Activated CD4-positive, alpha-beta T cell treated with anti-CD3 and anti-CD28 coated beads for 36 hours (primary cell): Measurements from ENCODE around the gene PLA2G4A. TPM values are rescaled to one million over a fixed set of nuclear protein-coding genes. Genes with fewer than 3 reads are reported as not detected.

Experiments
- ATAC-seq: fragments of 200-7000 bp; cut with Tn5 transposase; one replicate; pipeline ENCODE4 v1.10.0; 2021; ENCODE audit warnings: mild to moderate bottlenecking, moderate library complexity
- CTCF ChIA-PET: fragments of 350-600 bp; sonication (Branson Sonifier 250); formaldehyde crosslinking; loops from one replicate; lab custom pipeline; 2021; ENCODE audit warnings: antibody characterized with exemption; lab: Charles Lee
- POLR2A ChIA-PET: fragments of 350-600 bp; sonication (Branson Sonifier 250); formaldehyde crosslinking; loops from one replicate; lab custom pipeline; 2021; ENCODE audit warnings: antibody characterized with exemption, inconsistent platforms; lab: Charles Lee
- DNase-seq: peaks from one replicate; pipeline ENCODE4 v3.0.0-alpha.2; 2020
- H3K27ac Mint-ChIP-seq: one replicate; pipeline ENCODE4 v1.8.0; 2021; ENCODE audit warnings: mixed read lengths
- H3K27me3 Mint-ChIP-seq: one replicate; pipeline ENCODE4 v1.8.0; 2021; ENCODE audit warnings: mixed read lengths
- H3K36me3 Mint-ChIP-seq: one replicate; pipeline ENCODE4 v1.8.0; 2021; ENCODE audit warnings: low read depth, mixed read lengths
- H3K4me1 Mint-ChIP-seq: one replicate; pipeline ENCODE4 v1.8.0; 2021; ENCODE audit warnings: mixed read lengths
- H3K4me3 Mint-ChIP-seq: one replicate; pipeline ENCODE4 v1.8.0; 2021; ENCODE audit warnings: mild to moderate bottlenecking, moderate library complexity, mixed read lengths
- H3K9me3 Mint-ChIP-seq: one replicate; pipeline ENCODE4 v1.8.0; 2021; ENCODE audit warnings: low read depth, mixed read lengths
- intact Hi-C, 2 experiments: fragments of 100-400 bp; cut with DNase I in 1 of 2; cut with micrococcal nuclease in 1 of 2; formaldehyde crosslinking; loops; one replicate each; pipeline versions ENCODE4 v1.14.2 to v1.15.1; 2022 to 2024; cut with DNase I, micrococcal nuclease
- total RNA-seq, 2 experiments: library from RNA; stranded (reverse); gene quantifications; one replicate each; pipeline ENCODE4 v1.2.3, GENCODE V29; 2021

Gene PLA2G4A
- total RNA-seq, 2 experiments from 2014 or later: 0.53 to 0.62 TPM

DNA sequence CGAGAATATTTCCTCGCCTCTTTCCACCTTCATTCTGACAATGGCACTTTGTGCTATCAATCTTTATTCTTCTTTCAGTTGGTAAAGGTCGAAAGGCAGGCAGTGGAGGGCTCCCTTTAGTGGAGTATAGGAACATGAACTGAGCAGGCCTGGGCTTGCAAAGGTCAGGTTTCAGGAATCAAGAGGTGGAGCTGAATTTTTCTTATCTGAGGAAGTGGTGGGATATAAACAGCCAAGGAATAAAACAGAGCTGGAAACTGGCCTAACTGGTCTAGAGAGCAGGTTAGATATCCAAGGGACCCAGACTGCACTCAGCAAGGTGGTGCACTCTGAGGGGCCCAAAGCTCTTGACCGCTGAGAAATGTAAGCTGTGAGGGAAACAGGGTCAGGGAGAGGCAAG, 99.1 kb downstream of the PLA2G4A start:
- intact Hi-C loops: no loop called here
- H3K4me1 Mint-ChIP-seq: no peaks in the 10 kb centered on the region
- CTCF ChIA-PET: no interaction called here

GRCh38 chr1:186930238-186930637, 101.5 kb downstream of the PLA2G4A start:
- POLR2A ChIA-PET: no interaction called here
- CTCF ChIA-PET: no interaction called here
- no peaks in the 10 kb centered on the region for H3K36me3 Mint-ChIP-seq
- no peak overlapping the region for H3K4me3 Mint-ChIP-seq
- H3K4me1 Mint-ChIP-seq: no peaks in the 10 kb centered on the region
- DNase-seq: no peak
- no peaks in the 10 kb centered on the region for H3K9me3 Mint-ChIP-seq
- ATAC-seq: no peak
- intact Hi-C loops: no loop called here
- no peaks in the 10 kb centered on the region for H3K27me3 Mint-ChIP-seq
- H3K27ac Mint-ChIP-seq: no peak overlapping the region

More for the DNA sequence above, 99.1 kb downstream of the PLA2G4A start:
- Mint-ChIP-seq H3K9me3 (no peaks in the 10 kb centered on the region), H3K4me3 (no peak overlapping the region), H3K27me3 (peaks cover 3% of the 10 kb centered on the region), H3K36me3 (no peaks in the 10 kb centered on the region), H3K27ac (no peak overlapping the region)
- no peak for DNase-seq
- ATAC-seq: no peak
- POLR2A ChIA-PET: no interaction called here

DNA sequence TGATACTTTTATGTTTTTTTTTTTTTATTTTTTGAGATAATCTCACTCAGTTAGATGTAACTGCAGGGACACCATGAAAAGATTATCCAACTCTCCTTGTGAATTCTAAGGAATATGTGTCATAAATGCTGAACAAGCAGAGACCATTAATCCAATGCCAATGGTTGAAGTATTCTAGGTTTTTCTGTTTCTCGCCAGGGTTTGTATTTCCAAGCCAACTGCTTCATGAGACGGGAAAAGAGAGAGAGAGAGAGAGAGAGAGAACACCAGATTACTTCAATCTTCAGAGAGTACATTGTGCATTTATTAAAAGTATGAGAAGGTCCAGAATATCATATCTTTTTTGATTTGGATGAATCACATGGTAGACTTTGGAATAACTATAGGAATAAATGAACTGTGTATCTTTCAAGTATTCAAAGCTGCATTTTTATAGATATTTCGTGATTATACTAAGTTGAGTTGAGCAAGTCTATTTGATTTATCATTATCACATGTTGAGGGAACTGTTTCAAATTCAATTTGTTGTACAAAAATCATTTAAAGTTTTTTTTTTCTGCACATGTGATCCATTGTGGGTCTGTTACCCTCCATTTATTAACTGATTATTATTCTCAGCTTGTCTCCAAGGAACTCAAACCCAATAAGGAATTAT, 108.4 kb downstream of the PLA2G4A start:
- ChIA-PET POLR2A (no interaction called here), CTCF (no interaction called here)
- ATAC-seq: no peak
- DNase-seq: no peak
- Mint-ChIP-seq H3K4me3 (no peak overlapping the region), H3K36me3 (no peaks in the 10 kb centered on the region), H3K27ac (no peak overlapping the region), H3K27me3 (no peaks in the 10 kb centered on the region), H3K4me1 (no peaks in the 10 kb centered on the region), H3K9me3 (no peaks in the 10 kb centered on the region)
- intact Hi-C loops: no loop called here

- CTCF ChIA-PET: no interaction called here
- no peak overlapping the region for H3K27ac Mint-ChIP-seq
- intact Hi-C loops: no loop called here
- no peaks in the 10 kb centered on the region for H3K27me3 Mint-ChIP-seq
- ATAC-seq (no peak), DNase-seq (no peak)
- no peaks in the 10 kb centered on the region for H3K4me1 Mint-ChIP-seq
- POLR2A ChIA-PET: no interaction called here
- H3K4me3 Mint-ChIP-seq: no peak overlapping the region
- no peaks in the 10 kb centered on the region for H3K36me3 Mint-ChIP-seq
- no peaks in the 10 kb centered on the region for H3K9me3 Mint-ChIP-seq
These were observed 115.3 kb downstream of the PLA2G4A start for GRCh38 chr1:186943891-186944686.

DNA sequence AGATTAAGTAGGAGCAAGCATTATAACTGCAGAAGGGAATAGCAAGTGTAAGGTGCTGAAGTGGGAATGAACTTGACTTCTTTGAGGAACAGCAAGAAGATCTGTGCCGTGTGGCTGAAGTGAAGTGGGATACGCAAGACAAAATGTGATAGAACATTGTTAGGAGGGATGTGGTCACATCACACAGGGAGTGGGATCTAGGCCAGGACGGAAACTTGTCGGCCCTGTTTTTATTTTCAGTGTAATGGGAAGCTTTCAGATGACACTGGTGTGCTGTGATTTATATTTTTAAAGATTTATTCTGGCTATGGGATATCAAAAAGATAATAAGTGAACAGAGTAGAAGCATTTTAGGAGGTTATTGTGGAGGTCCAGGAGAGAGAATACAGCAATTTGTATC, 116.4 kb downstream of the PLA2G4A start:
- H3K27ac Mint-ChIP-seq: no peak overlapping the region
- intact Hi-C loops: no loop called here
- no peaks in the 10 kb centered on the region for H3K4me1 Mint-ChIP-seq
- H3K9me3 Mint-ChIP-seq: no peaks in the 10 kb centered on the region
- H3K36me3 Mint-ChIP-seq: no peaks in the 10 kb centered on the region
- ChIA-PET POLR2A (no interaction called here), CTCF (no interaction called here)
- H3K27me3 Mint-ChIP-seq: no peaks in the 10 kb centered on the region
- no peak for DNase-seq
- H3K4me3 Mint-ChIP-seq: no peak overlapping the region
- no peak for ATAC-seq

DNA sequence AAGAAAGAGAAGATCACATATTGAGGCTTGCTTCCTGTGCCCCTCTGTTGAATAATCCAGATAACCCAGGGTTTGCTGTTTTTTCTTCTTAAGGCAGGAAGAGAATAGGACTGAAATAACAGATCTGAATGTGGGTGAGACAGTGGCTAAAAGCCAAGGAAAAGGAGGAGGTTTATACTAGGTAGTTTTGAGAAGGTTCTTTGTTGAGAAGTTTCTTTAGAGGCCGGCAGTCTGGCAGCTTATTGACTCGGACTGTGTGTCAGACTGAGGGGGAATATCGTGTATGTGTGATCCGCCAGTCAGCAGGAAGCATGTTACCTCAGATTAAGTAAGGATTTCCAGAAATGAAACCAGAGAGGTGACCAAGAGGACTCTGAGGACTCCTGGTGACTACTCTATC, 119.8 kb downstream of the PLA2G4A start:
- H3K9me3 Mint-ChIP-seq: no peaks in the 10 kb centered on the region
- no peak overlapping the region for H3K27ac Mint-ChIP-seq
- H3K4me1 Mint-ChIP-seq: no peaks in the 10 kb centered on the region

DNA sequence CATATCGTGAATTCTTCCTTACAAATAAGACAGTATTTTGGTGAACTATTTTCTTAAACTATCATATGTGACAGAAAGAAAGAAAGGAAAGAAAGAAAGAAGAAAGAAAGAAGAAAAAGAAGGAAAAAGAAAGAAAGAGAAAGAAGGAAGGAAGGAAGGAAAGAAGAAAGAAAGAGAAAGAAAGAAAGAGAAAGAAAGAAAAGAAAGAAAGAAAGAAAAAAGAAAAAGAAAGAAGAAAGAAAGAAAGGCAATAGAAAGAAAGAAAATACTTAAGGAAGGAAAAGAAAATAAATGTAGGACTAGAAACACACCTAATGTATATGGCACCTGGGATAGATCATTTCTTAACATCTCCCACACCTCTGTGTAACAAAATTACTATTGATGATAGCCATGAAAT, 120.4 kb downstream of the PLA2G4A start:
- Mint-ChIP-seq H3K27me3 (no peaks in the 10 kb centered on the region), H3K27ac (no peak overlapping the region), H3K36me3 (no peaks in the 10 kb centered on the region), H3K9me3 (no peaks in the 10 kb centered on the region), H3K4me1 (no peaks in the 10 kb centered on the region), H3K4me3 (no peak overlapping the region)
- ATAC-seq (no peak), DNase-seq (no peak)
- POLR2A ChIA-PET: no interaction called here
- intact Hi-C loops: no loop called here
- CTCF ChIA-PET: no interaction called here

More for the DNA sequence above, 119.8 kb downstream of the PLA2G4A start:
- ATAC-seq (no peak), DNase-seq (no peak)
- H3K27me3 Mint-ChIP-seq: no peaks in the 10 kb centered on the region
- intact Hi-C loops: no loop called here
- no peaks in the 10 kb centered on the region for H3K36me3 Mint-ChIP-seq
- ChIA-PET CTCF (no interaction called here), POLR2A (no interaction called here)
- no peak overlapping the region for H3K4me3 Mint-ChIP-seq

DNA sequence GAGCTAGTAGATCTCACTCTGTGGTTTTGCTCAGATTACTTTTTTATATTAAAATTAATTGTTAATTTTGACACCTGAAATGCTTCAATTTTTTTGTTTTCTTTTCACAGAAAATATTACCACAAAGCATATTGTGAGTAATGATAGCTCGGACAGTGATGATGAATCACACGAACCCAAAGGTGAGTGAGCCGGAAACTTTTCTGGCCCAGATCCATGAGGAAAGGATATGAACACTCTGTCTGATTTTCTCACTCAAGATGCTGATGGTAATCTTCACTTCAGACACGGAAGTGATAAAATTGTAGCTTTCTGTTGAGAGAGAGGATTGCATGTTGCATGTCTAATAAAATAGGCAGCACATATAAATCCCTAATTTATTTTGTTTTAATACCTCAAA, 121.8 kb downstream of the PLA2G4A start:
- POLR2A ChIA-PET: no interaction called here
- Mint-ChIP-seq H3K27me3 (peaks cover 3% of the 10 kb centered on the region), H3K27ac (no peak overlapping the region), H3K4me1 (no peaks in the 10 kb centered on the region), H3K4me3 (no peak overlapping the region), H3K9me3 (no peaks in the 10 kb centered on the region), H3K36me3 (no peaks in the 10 kb centered on the region)
- DNase-seq (no peak), ATAC-seq (no peak)
- CTCF ChIA-PET: no interaction called here
- intact Hi-C loops: no loop called here

DNA sequence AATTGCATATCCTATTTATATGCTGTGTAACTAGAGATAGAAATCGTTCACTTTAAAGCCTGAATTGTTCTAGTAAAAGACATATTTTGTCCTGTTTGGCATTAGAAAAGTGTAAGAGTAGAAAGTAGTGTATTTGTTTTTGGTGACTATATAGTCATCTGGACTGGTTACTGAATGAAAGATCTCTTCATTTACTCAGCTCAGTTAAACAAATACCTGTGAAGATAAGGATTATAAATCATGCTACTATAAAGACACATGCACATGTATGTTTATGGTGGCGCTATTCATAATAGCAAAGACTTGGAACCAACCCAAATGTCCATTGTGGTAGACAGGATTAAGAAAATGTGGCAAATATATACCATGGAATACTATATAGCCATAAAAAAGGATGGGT, 125.1 kb downstream of the PLA2G4A start:
- Mint-ChIP-seq H3K27me3 (peaks cover 6% of the 10 kb centered on the region), H3K27ac (no peak overlapping the region), H3K9me3 (no peaks in the 10 kb centered on the region), H3K4me1 (no peaks in the 10 kb centered on the region), H3K36me3 (no peaks in the 10 kb centered on the region), H3K4me3 (no peak overlapping the region)
- DNase-seq (no peak), ATAC-seq (no peak)
- ChIA-PET POLR2A (no interaction called here), CTCF (no interaction called here)
- intact Hi-C loops: no loop called here

GRCh38 chr1:186957314-186957713, 128.6 kb downstream of the PLA2G4A start:
- Mint-ChIP-seq H3K4me3 (no peak overlapping the region), H3K27me3 (peaks cover 6% of the 10 kb centered on the region), H3K27ac (no peak overlapping the region), H3K4me1 (no peaks in the 10 kb centered on the region), H3K9me3 (no peaks in the 10 kb centered on the region), H3K36me3 (no peaks in the 10 kb centered on the region)
- ATAC-seq (no peak), DNase-seq (no peak)
- ChIA-PET CTCF (no interaction called here), POLR2A (no interaction called here)
- intact Hi-C loops: no loop called here

DNA sequence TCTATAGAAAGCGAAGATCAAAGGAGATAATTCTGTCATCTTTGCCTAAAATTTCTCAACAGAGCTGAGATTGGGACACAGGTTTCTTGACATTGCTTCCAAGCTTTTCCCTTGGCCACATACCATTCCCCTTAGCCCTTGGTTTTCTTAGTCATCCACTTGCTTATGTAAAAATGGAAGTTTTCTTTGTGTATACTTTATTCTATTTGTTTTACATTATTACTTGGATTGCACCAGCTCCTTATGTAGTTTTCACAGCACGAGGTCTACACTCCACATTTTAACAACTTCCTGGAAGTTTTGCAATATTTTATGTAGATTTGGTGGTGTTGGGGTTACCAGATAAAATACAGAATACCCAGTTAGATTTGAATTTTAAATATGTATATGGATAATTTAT, 129.8 kb downstream of the PLA2G4A start:
- Mint-ChIP-seq H3K36me3 (no peaks in the 10 kb centered on the region), H3K4me3 (no peak overlapping the region), H3K27ac (no peak overlapping the region), H3K9me3 (no peaks in the 10 kb centered on the region), H3K27me3 (peaks cover 6% of the 10 kb centered on the region), H3K4me1 (no peaks in the 10 kb centered on the region)
- ATAC-seq (no peak), DNase-seq (no peak)
- POLR2A ChIA-PET: no interaction called here
- intact Hi-C loops: no loop called here
- CTCF ChIA-PET: interaction anchor here (1.1 kb wide), 1 partner anchor 236 kb away, joined by 3 read pairs; no protein-coding TSS in a partner anchor

GRCh38 chr1:186960861-186961260, 132.1 kb downstream of the PLA2G4A start:
- DNase-seq (no peak), ATAC-seq (no peak)
- ChIA-PET CTCF (no interaction called here), POLR2A (no interaction called here)
- Mint-ChIP-seq H3K27me3 (peaks cover 3% of the 10 kb centered on the region), H3K4me1 (no peaks in the 10 kb centered on the region), H3K9me3 (no peaks in the 10 kb centered on the region), H3K36me3 (no peaks in the 10 kb centered on the region), H3K4me3 (no peak overlapping the region), H3K27ac (no peak overlapping the region)
- intact Hi-C loops: no loop called here
